ENCODE measurements around the gene FBN1. TPM values are rescaled to one million over a fixed set of nuclear protein-coding genes. Genes with fewer than 3 reads are reported as not detected.

The FBN1 gene
- total RNA-seq, 4 donors from 2014 or later = 153 to 266 (median 203) TPM

GRCh38 chr15:48646331-48646730, 822 bp upstream of the FBN1 start:
- Histone ChIP-seq H3K27me3 (no peaks in the 10 kb centered on the region), H3K4me3 (peak overlapping the region; percentile 67 to 84), H3K4me1 (peaks cover 0 to 44% (median 7%) of the 10 kb centered on the region in 3 donors), H3K36me3 (no peaks in the 10 kb centered on the region), H3K27ac (peak overlapping the region; percentile 83 to 98 (median 96)), H3K9me3 (no peaks in the 10 kb centered on the region)
- 48% methylated on average over 2 of the region's 11 CpGs; no CpG with 5 or more reads in 1 of the 2 donors for WGBS, 2 donors (ENCODE audit: low coverage in 1 of 2)
- no peak for ATAC-seq
- no peak for TF ChIP-seq CTCF (IDR thresholded peaks at IDR 0.05)
- TF ChIP-seq EP300 (IDR thresholded peaks at IDR 0.05) = no peak

- Histone ChIP-seq H3K27me3 (no peaks in the 10 kb centered on the region), H3K27ac (peak overlapping the region; percentile 83 to 98 (median 96)), H3K4me3 (peak overlapping the region; percentile 67 to 84), H3K4me1 (peaks cover 0 to 57% (median 17%) of the 10 kb centered on the region in 3 donors), H3K9me3 (no peaks in the 10 kb centered on the region), H3K36me3 (no peaks in the 10 kb centered on the region)
- no CpG with 5 or more reads among the region's 79 CpGs for WGBS, 2 donors (ENCODE audit: low coverage in 1 of 2)
- peak in 1 of 4 experiments; percentile 4 for TF ChIP-seq CTCF (IDR thresholded peaks at IDR 0.05)
- no peak for TF ChIP-seq POLR2AphosphoS5 (IDR thresholded peaks at IDR 0.05)
- peak; percentile 60 for ATAC-seq
These were observed 517 bp downstream of the FBN1 start for GRCh38 chr15:48644827-48645557.

GRCh38 chr15:48644467-48644826, 1.1 kb downstream of the FBN1 start:
- Histone ChIP-seq H3K9me3 (no peaks in the 10 kb centered on the region), H3K4me3 (peak overlapping the region; percentile 67 to 84), H3K27ac (peak overlapping the region; percentile 83 to 98 (median 96)), H3K4me1 (peaks cover 0 to 63% (median 18%) of the 10 kb centered on the region in 3 donors), H3K36me3 (no peaks in the 10 kb centered on the region), H3K27me3 (no peaks in the 10 kb centered on the region)
- TF ChIP-seq POLR2AphosphoS5 (IDR thresholded peaks at IDR 0.05) (no peak), CTCF (IDR thresholded peaks at IDR 0.05) (no peak), POLR2A (IDR thresholded peaks at IDR 0.05) (no peak), EP300 (IDR thresholded peaks at IDR 0.05) (no peak)
- peak; percentile 3 for ATAC-seq
- 0% methylated on average over 7 of the region's 26 CpGs; no CpG with 5 or more reads in 1 of the 2 donors for WGBS, 2 donors (ENCODE audit: low coverage in 1 of 2)

- Histone ChIP-seq H3K9me3 (no peaks in the 10 kb centered on the region), H3K27ac (peak overlapping the region; percentile 83 to 98 (median 96)), H3K36me3 (no peaks in the 10 kb centered on the region), H3K4me3 (peak overlapping the region; percentile 67 to 84), H3K27me3 (no peaks in the 10 kb centered on the region), H3K4me1 (peaks cover 5 to 68% (median 18%) of the 10 kb centered on the region in 3 donors)
- WGBS, 2 donors (ENCODE audit: low coverage in 1 of 2) = 4 to 8% methylated on average over 8 to 10 of the region's 12 CpGs
- ATAC-seq = no peak
- no peak for TF ChIP-seq EP300 (IDR thresholded peaks at IDR 0.05)
- TF ChIP-seq POLR2AphosphoS5 (IDR thresholded peaks at IDR 0.05) = no peak
- no peak for TF ChIP-seq CTCF (IDR thresholded peaks at IDR 0.05)
- no peak for TF ChIP-seq POLR2A (IDR thresholded peaks at IDR 0.05)
These were observed 1.6 kb downstream of the FBN1 start for GRCh38 chr15:48643776-48644466.
